Measurements from ENCODE around the gene SLC5A7. TPM values are rescaled to one million over a fixed set of nuclear protein-coding genes. Genes with fewer than 3 reads are reported as not detected.

SLC5A7 gene
- total and polyA plus RNA-seq, 2 donors (not counting 3 experiments of a cell fraction or from before 2014, with no cell fraction given) = not detected

- no peak overlapping the region for H3K4me2 ChIP-seq (ENCODE audit: insufficient read depth, low read length)
- no peaks in the 10 kb centered on the region for H4K20me1 ChIP-seq (replicated peaks; ENCODE audit: control insufficient read depth, extremely low read depth, insufficient read depth, low read length)
- no peaks in the 10 kb centered on the region for H3K27me3 ChIP-seq (ENCODE audit: control insufficient read depth in 2 of 2, insufficient read depth in 2 of 2, low read length in 2 of 2)
- POLR2A ChIA-PET = no interaction called here
- FAIRE-seq = no peak
- peaks cover 2% of the 10 kb centered on the region for H3K9me3 ChIP-seq (replicated peaks; ENCODE audit: control insufficient read depth, insufficient read depth, low read length)
- no peak for DNase-seq (ENCODE audit: low read depth, low spot score)
- TF ChIP-seq, protein P1, sequence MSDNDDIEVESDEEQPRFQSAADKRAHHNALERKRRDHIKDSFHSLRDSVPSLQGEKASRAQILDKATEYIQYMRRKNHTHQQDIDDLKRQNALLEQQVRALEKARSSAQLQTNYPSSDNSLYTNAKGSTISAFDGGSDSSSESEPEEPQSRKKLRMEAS (IDR thresholded peaks at IDR 0.05; ENCODE audit: insufficient read depth, insufficient read length) = no peak
- TF ChIP-seq MYC (IDR thresholded peaks at IDR 0.05; ENCODE audit: low read depth, low read length) (no peak), JUN (IDR thresholded peaks at IDR 0.05; ENCODE audit: borderline replicate concordance, insufficient read depth, insufficient read length, low read depth) (no peak)
- no peak overlapping the region for H3K27ac ChIP-seq (ENCODE audit: insufficient read depth, low read depth, low read length)
- intact Hi-C loops (cut with micrococcal nuclease) (no loop called here), dilution Hi-C loops (cut with MboI; ENCODE audit: extremely low pct_ligation_motif_present, low sequenced_read_pairs) (no loop called here)
- H3K9me1 ChIP-seq (replicated peaks; ENCODE audit: control insufficient read depth, extremely low read depth, insufficient read depth, low read length) = no peaks in the 10 kb centered on the region
- no peak overlapping the region for H3K4me3 ChIP-seq (replicated peaks in 1 of 3; ENCODE audit: insufficient read depth in 1 of 3, low read depth in 1 of 3, low read length in 3 of 3)
- no peaks in the 10 kb centered on the region for H3K36me3 ChIP-seq (ENCODE audit: control insufficient read depth in 2 of 2, extremely low read depth in 1 of 2, insufficient read depth in 2 of 2, low read length in 2 of 2)
- no peak overlapping the region for H2AFZ ChIP-seq (ENCODE audit: low read depth, low read length)
- BruUV-seq (replicated peaks) = no TSS peak
- H3K9ac ChIP-seq (replicated peaks; ENCODE audit: extremely low read depth, insufficient read depth, low read length) = no peak overlapping the region
- H3K79me2 ChIP-seq (ENCODE audit: control insufficient read depth, insufficient read depth, low read length) = no peaks in the 10 kb centered on the region
- CTCF ChIA-PET = no interaction called here
- no peaks in the 10 kb centered on the region for H3K4me1 ChIP-seq (ENCODE audit: control insufficient read depth, extremely low read depth, insufficient read depth, low read length)
Observed at GRCh38 chr2:108013305-108013704, 27.0 kb downstream of the SLC5A7 start.

DNA sequence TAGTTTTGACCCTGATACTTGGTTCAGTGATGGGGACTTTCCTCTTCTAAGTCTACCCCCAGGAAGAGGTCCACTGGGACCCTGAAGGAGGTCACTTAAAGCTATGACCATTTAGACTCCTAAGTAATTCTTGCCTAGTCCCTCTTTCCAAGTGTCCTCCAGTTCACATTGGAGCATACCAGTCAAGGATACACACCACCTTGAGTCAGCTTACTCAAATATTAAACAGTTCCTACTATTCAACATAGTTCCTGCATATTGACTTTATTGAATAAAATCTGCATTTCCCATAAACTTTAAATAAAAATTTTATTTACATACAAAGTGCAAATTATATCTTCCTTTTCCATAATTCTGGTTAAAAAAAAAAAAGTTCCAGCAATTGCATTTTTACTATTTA, 36.3 kb downstream of the SLC5A7 start:
- DNase-seq (ENCODE audit: low read depth, low spot score) = no peak
- Histone ChIP-seq H4K20me1 (replicated peaks; ENCODE audit: control insufficient read depth, extremely low read depth, insufficient read depth, low read length) (no peaks in the 10 kb centered on the region), H3K4me3 (replicated peaks in 1 of 3; ENCODE audit: insufficient read depth in 1 of 3, low read depth in 1 of 3, low read length in 3 of 3) (no peak overlapping the region), H3K36me3 (ENCODE audit: control insufficient read depth in 2 of 2, extremely low read depth in 1 of 2, insufficient read depth in 2 of 2, low read length in 2 of 2) (no peaks in the 10 kb centered on the region), H2AFZ (ENCODE audit: low read depth, low read length) (no peak overlapping the region), H3K9ac (replicated peaks; ENCODE audit: extremely low read depth, insufficient read depth, low read length) (no peak overlapping the region), H3K4me2 (ENCODE audit: insufficient read depth, low read length) (no peak overlapping the region), H3K79me2 (ENCODE audit: control insufficient read depth, insufficient read depth, low read length) (no peaks in the 10 kb centered on the region), H3K27ac (ENCODE audit: insufficient read depth, low read depth, low read length) (no peak overlapping the region), H3K27me3 (ENCODE audit: control insufficient read depth in 2 of 2, insufficient read depth in 2 of 2, low read length in 2 of 2) (no peaks in the 10 kb centered on the region), H3K9me1 (replicated peaks; ENCODE audit: control insufficient read depth, extremely low read depth, insufficient read depth, low read length) (no peaks in the 10 kb centered on the region), H3K4me1 (ENCODE audit: control insufficient read depth, extremely low read depth, insufficient read depth, low read length) (no peaks in the 10 kb centered on the region), H3K9me3 (replicated peaks; ENCODE audit: control insufficient read depth, insufficient read depth, low read length) (no peaks in the 10 kb centered on the region)
- dilution Hi-C loops (cut with MboI; ENCODE audit: extremely low pct_ligation_motif_present, low sequenced_read_pairs) (no loop called here), intact Hi-C loops (cut with micrococcal nuclease) (no loop called here)
- BruUV-seq (replicated peaks) = no TSS peak
- ChIA-PET CTCF (no interaction called here), POLR2A (no interaction called here)
- TF ChIP-seq, protein P1 (IDR thresholded peaks at IDR 0.05; ENCODE audit: insufficient read depth, insufficient read length) = no peak
- TF ChIP-seq MYC (IDR thresholded peaks at IDR 0.05; ENCODE audit: low read depth, low read length) (no peak), POLR2AphosphoS5 (IDR thresholded peaks at IDR 0.05; ENCODE audit: insufficient read depth, low read depth, low read length) (no peak), EZH2 (IDR thresholded peaks at IDR 0.05; ENCODE audit: borderline replicate concordance, low read depth, low read length, severe bottlenecking) (no peak), POLR2A (IDR thresholded peaks at IDR 0.05; ENCODE audit: low read depth, low read length) (no peak), FOS (IDR thresholded peaks at IDR 0.05; ENCODE audit: borderline replicate concordance, insufficient read depth, low read length) (no peak), JUN (IDR thresholded peaks at IDR 0.05; ENCODE audit: borderline replicate concordance, insufficient read depth, insufficient read length, low read depth) (no peak)
- no peak for FAIRE-seq

Data from endothelial cell of umbilical vein (primary cell).